GM13977 (cell line): ENCODE data around the gene ENO3.

Source experiments
- DNase-seq: peaks from one replicate; pipeline ENCODE4 v3.0.0; 2012; ENCODE audit warnings: low spot score
- CTCF ChIP-seq: IDR thresholded peaks from 2 replicates; pipeline ENCODE4 v1.5.1; 2012; ENCODE audit warnings: mild to moderate bottlenecking, control low read depth; ENCODE audit not compliant: insufficient read depth; ENCODE audit errors: extremely low read depth, missing control alignments
- in situ Hi-C: fragments of 300-500 bp; cut with MboI; formaldehyde crosslinking; loops from one replicate; pipeline ENCODE4 v1.12.0; 2022; ENCODE audit warnings: low sequenced_read_pairs, low pct_unique_long_range_greater_than_20kb, mixed read lengths, inconsistent platforms; ENCODE audit not compliant: unreplicated experiment

ENO3 gene

GRCh38 chr17:4946312-4946976 lies 4.5 kb upstream of the ENO3 start:
- DNase-seq, result no peak
- in situ Hi-C loops, result no loop called here
- no peak for TF ChIP-seq CTCF

GRCh38 chr17:4947010-4947410 lies 3.9 kb upstream of the ENO3 start:
- in situ Hi-C loops, result no loop called here
- TF ChIP-seq CTCF, result no peak
- DNase-seq, result no peak

- TF ChIP-seq CTCF, result no peak
- DNase-seq, result peak; percentile 82
- in situ Hi-C loops, result no loop called here
Observed at GRCh38 chr17:4947411-4948165, 3.3 kb upstream of the ENO3 start.

GRCh38 chr17:4948166-4948930 lies 2.6 kb upstream of the ENO3 start, which contains the start of gene PFN1:
Gene PFN1, minus strand, starts transcription at chr17:4948530. Its CDS starts 136 bp downstream, at chr17:4948394.
- DNase-seq, result peak; percentile 95
- in situ Hi-C loops, result no loop called here
- TF ChIP-seq CTCF, result no peak

GRCh38 chr17:4948931-4949320 lies 2.0 kb upstream of the ENO3 start:
- in situ Hi-C loops, result no loop called here
- DNase-seq, result peak; percentile 93
- TF ChIP-seq CTCF, result no peak

- in situ Hi-C loops, result no loop called here
- DNase-seq, result peak; percentile 91
- TF ChIP-seq CTCF, result no peak
Observed at GRCh38 chr17:4949321-4950074, 1.4 kb upstream of the ENO3 start.
